Measurements from ENCODE around the gene DMWD.

DMWD gene

DNA sequence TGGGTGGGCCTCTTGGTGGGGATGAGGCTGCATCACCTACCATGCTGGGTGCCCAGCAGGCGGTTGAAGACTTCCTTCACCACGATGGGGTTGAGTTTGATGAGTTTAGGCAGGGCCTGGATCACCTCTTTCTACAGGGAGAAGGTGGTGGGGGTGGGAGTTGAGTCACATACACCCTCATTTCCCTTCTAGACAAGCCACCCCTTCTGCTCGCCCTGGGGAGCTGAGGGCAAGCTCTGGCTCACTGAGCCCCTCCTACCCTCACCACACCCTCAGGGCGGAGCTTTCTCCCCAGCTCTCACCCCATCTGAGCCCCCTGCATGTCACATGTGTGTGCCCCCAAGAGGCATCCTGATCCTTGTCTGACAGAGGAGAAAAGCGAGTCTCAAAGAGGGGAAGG lies 30.1 kb upstream of the DMWD start:
- TF ChIP-seq, protein P1, sequence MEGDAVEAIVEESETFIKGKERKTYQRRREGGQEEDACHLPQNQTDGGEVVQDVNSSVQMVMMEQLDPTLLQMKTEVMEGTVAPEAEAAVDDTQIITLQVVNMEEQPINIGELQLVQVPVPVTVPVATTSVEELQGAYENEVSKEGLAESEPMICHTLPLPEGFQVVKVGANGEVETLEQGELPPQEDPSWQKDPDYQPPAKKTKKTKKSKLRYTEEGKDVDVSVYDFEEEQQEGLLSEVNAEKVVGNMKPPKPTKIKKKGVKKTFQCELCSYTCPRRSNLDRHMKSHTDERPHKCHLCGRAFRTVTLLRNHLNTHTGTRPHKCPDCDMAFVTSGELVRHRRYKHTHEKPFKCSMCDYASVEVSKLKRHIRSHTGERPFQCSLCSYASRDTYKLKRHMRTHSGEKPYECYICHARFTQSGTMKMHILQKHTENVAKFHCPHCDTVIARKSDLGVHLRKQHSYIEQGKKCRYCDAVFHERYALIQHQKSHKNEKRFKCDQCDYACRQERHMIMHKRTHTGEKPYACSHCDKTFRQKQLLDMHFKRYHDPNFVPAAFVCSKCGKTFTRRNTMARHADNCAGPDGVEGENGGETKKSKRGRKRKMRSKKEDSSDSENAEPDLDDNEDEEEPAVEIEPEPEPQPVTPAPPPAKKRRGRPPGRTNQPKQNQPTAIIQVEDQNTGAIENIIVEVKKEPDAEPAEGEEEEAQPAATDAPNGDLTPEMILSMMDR (IDR thresholded peaks at IDR 0.05; ENCODE audit: low read depth, low read length, missing control alignments), result no peak
- H3K4me3 ChIP-seq (ENCODE audit: low read depth, low read length), result no peak overlapping the region
- DNase-seq (ENCODE audit: low read depth), result no peak
- in situ Hi-C loops (cut with HindIII; ENCODE audit: low sequenced_read_pairs), result no loop called here

GRCh38 chr19:45821570-45821969 lies 28.9 kb upstream of the DMWD start:
- no peak overlapping the region for H3K4me3 ChIP-seq (ENCODE audit: low read depth, low read length)
- DNase-seq (ENCODE audit: low read depth), result no peak
- in situ Hi-C loops (cut with HindIII; ENCODE audit: low sequenced_read_pairs), result no loop called here
- TF ChIP-seq, protein P1 (IDR thresholded peaks at IDR 0.05; ENCODE audit: low read depth, low read length, missing control alignments), result no peak

DNA sequence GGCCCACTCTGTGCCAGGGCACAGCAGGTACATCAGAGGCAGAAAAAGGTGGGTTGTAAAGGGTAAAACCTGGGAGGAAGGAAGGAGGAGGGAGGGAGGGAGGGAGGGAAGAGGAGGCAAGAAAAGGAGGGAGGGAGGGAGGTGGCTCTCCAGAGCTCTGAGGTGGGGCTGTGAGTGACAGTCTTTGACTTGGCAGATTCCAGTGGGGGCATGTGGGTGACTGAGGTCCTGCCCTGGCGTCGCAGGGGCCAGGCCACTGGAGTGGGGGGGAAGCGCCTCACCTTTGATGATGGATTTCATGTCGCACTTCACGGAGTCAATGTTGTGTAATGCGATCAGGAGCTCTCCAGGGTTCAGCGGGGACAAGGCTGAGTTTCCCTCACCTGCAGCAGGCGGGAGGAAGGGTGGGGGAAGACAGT lies 28.5 kb upstream of the DMWD start:
- TF ChIP-seq, protein P1 (IDR thresholded peaks at IDR 0.05; ENCODE audit: low read depth, low read length, missing control alignments), result no peak
- in situ Hi-C loops (cut with HindIII; ENCODE audit: low sequenced_read_pairs), result no loop called here
- DNase-seq (ENCODE audit: low read depth), result no peak

DNA sequence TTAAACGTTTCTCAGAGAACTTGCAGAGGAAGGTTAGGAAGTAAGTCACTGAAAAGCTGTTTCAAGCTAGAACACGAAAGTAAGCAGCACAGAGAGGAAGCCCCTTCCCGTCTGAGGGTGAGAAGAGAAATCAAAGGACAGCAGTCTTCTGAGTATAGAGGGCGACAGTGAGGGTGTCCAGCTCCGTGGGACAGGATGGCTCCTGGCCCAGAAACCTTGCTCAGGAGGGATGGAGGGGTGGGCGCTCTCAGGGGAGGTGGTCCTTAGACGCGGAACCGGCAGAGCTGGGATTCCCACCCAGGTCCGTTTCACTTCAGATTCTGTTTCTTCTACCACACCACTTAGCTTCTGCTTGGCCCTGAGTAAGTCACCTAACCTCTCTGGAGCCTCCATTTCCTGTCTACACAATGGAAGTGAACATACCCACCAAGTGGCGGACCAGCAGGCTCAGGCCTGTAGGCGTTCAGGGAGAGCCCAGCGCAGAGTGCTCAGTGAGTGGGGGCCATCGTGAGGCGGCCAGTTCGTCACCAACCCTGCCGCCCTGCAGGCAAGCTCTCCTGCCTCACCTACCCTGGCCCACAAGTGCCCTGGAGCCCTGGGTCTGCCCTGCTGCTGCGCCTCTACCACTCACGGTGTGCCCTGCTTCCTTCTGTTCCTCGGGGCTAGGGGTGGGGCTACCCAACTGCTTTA lies 27.9 kb upstream of the DMWD start:
- DNase-seq (ENCODE audit: low read depth), result no peak
- TF ChIP-seq, protein P1 (IDR thresholded peaks at IDR 0.05; ENCODE audit: low read depth, low read length, missing control alignments), result no peak
- in situ Hi-C loops (cut with HindIII; ENCODE audit: low sequenced_read_pairs), result no loop called here
- H3K4me3 ChIP-seq (ENCODE audit: low read depth, low read length), result no peak overlapping the region

More for the DNA sequence above, 28.5 kb upstream of the DMWD start:
- H3K4me3 ChIP-seq (ENCODE audit: low read depth, low read length), result no peak overlapping the region

- no peak overlapping the region for H3K4me3 ChIP-seq (ENCODE audit: low read depth, low read length)
- DNase-seq (ENCODE audit: low read depth), result no peak
- in situ Hi-C loops (cut with HindIII; ENCODE audit: low sequenced_read_pairs), result no loop called here
- TF ChIP-seq, protein P1 (IDR thresholded peaks at IDR 0.05; ENCODE audit: low read depth, low read length, missing control alignments), result no peak
Observed at GRCh38 chr19:45819769-45820168, 27.1 kb upstream of the DMWD start.

GRCh38 chr19:45817725-45818301 lies 25.2 kb upstream of the DMWD start:
- TF ChIP-seq, protein P1 (IDR thresholded peaks at IDR 0.05; ENCODE audit: low read depth, low read length, missing control alignments), result no peak
- no peak overlapping the region for H3K4me3 ChIP-seq (ENCODE audit: low read depth, low read length)
- DNase-seq (ENCODE audit: low read depth), result no peak
- in situ Hi-C loops (cut with HindIII; ENCODE audit: low sequenced_read_pairs), result no loop called here
